HG03175 (cell line): ENCODE results near the gene RALGPS1.
"Not testable (repeated sequence)": the region's sequence is repeated elsewhere in the genome, so short reads cannot be mapped to it uniquely, and the experiment has no call there.

Experiments used
- ATAC-seq: cut with Tn5 transposase; IDR thresholded peaks from one replicate; pipeline ENCODE4 v1.9.1; 2021; ENCODE audit warnings: mild to moderate bottlenecking, moderate library complexity; ENCODE audit not compliant: unreplicated experiment

RALGPS1 gene

DNA sequence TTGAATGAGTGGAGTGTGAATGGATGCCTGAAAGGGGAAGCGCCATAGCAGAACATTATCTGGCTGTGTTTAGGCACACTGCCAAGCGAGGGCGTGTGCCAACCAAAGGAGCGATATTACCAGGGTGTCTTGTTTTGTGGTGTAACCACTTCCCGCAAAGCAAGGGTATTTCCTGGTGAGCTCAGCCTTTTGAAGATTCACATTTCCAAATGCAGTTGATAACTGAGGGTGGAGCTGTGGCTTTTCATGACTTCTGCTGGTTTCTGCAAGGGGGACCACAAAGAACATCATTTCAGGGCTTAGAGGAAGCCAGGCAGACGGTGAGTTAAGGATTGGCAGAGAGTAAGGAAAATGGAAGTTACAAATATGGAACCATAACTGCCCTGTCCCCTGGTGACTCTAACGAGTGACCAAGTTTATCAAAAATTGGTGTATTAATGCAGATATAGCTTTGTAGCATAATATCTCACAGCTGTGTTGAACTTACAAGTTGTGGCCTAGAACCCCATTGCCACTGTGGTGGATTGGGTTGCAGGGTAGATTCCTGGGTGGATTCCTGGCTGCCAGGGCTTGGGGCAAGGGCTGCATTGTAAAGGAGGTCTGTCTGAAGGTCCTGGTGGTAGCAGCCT, 71.4 kb downstream of the RALGPS1 start:
- ATAC-seq = no peak

GRCh38 chr9:126986506-126986951, 71.9 kb downstream of the RALGPS1 start:
- no peak for ATAC-seq

DNA sequence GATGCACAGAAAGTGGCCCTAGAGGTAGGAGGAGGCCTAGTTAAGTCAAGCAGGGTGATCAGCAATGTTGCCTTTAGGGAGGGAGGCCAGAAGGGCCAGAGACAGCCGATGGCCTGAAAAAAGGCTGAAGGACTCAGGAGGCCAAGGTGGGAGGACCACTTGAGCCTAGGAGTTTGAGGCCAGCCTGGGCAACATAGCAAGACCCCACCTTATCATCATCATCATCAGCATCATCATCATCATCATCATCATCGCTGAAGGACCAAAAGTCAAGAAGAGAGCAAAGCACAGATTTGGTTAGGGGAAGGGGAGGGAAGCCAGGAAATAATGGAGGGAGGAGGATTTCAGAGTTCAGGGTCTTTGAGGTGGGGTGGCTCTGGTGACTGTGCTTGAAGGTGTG, 74.3 kb downstream of the RALGPS1 start:
- no peak for ATAC-seq

GRCh38 chr9:126989847-126990842, 75.6 kb downstream of the RALGPS1 start:
- no peak for ATAC-seq

DNA sequence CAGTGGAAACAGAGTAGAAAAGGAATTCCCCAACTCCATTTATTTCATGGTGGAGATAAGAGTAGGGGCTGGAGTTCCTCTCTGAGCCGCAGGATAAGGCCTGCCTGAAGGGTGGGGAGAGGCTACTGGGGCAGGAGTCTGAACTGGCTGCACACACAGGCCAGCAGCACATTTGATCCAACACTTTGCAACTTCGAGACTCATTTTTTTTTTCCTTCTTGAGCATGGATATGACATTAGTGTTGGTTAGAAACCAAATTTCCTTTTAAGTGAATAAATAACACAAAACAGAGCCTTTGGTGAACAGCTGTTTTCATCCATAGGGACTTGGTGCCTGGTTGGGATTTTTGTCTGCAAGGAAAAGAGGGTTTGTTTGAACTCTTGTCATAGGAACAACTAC, 76.6 kb downstream of the RALGPS1 start:
- ATAC-seq = no peak

DNA sequence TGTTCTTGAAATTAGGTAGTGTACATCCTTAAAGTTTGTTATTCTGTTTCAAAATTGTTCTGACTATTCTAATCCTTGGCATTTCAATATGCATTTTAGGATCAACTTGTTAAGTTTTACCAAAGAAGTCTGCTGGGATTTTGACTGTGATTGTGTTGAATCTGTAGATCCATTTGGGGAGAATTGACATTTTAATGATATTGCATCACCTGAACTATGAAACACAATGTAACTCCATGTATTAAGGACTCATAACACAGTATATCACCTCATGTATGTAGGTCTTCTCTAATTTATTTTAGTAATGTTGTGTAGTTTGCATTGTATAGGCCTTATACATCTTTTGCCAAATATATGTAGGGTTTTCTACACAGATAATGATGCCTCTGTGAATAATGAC, 77.8 kb downstream of the RALGPS1 start:
- no peak for ATAC-seq

GRCh38 chr9:126999315-127000068, 84.9 kb downstream of the RALGPS1 start:
- ATAC-seq = no peak

DNA sequence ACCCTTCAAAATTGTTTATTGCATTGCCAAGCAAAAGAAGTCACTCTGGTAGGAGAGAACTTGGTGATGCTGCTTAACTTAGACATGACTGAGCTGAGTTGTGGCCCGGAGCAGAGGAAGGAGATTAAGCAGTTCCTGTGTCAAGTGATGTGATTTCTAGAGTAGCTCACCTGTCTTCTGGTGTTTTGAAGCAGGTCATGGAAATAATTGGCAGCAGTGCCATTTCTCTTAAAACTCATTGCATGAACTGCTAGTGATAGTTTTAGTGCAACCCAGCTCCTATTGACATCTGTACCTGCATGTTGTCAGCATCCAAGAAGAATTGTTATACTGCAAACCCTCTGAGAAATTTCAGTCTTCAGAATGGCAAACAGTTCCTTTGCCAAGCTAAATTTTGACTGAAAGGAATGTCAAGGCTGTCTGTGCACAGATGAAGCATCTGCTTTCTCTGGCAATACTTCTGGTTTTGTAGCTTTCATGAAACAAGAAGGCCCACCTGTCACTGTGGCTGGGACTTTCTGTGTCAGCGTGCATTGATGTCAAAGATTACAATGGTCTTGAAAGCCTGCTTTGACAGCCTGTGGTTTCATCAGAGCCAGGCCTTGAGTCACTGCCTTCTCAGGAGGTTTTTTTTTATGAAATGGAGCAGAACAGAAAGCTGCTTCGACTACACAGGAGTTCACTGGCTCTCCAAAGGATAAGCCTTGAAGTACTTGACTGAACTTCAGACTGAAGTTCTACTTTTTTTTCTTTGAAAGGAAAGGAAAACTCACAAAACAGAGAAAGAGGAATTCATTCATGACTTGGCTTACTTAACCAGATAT, 90.6 kb downstream of the RALGPS1 start:
- peak; percentile 91 for ATAC-seq

DNA sequence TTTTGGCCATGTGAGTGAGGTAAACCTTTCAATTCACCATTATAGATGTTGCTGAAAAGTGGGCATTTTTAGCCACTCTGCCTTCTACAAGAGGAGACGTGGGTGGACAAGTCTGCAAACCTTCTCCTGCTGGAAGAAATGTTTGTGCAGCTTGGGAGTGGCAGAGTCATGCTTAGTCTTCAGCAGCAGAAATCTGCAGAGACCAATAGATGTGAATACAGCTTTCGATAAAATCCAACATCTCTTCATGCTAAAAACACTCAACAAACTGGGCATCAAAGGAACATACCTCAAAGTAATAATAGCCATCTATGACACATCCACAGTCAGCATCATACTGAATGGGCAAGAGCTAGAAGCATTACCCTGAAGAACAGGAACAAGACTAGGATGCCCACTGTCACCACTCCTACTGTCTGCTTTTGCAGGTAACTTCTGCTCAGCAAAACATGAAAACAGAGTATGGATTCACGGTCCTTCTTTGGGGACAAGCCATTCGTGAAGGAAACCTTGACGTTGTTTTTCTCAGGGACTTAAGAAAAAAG, 91.3 kb downstream of the RALGPS1 start:
- ATAC-seq = no peak

DNA sequence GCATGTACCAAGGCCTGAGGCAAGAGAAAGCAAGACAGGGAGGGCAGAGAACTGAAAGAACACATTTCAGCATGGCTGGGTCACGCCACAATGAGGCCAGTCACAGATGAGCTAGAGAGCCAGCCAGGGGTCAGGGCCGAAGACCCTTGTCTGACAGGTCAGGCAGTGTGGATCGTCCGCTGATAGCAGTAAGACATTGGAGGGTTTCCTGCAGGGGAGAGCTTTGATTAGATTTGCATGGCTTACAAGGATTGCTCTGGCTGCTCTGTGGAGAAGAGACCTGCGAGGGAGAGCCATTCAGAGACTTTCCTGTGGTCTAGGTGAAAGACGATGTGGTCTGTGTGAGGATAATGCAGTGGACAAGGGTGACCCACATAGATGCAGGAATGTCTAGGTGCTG, 93.1 kb downstream of the RALGPS1 start:
- ATAC-seq = no peak

DNA sequence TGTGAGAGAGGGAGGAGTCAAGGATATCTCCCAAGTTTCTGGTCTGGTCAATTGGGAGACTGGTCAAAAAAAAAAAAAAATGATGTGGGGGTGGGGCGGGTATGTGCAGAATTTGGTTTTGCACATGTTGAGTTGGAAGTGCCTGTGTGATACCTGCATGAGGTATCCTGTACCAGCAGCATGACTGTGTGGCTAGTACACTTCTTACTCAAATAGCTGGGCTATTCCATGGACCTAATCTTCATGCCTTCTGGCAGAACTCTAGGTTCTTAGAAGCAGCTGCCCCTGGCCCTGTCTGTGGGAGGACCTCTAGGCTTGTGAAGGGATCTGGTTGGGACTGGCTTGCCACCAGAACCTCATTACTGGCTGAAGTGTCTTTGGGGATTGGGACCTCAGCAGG, 93.5 kb downstream of the RALGPS1 start:
- no peak for ATAC-seq

DNA sequence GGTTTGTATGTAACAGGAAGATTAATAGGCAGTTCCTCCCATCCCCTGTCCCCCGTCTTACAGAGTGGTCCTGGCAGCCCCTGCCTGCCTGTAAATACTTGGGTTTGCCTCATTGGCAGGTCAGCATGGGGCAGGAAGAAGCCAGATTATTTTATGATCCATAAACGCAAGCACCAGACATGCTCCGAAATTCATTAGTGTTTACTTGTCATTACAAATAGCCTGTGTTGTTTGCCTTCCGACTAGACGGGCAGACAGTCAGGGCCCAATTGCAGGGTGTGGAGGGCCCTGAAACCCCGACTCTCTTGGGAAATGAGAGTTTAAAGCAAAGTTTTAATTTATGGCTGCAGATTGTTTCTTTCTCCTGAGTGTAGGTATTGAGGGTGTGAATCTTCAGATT, 97.2 kb downstream of the RALGPS1 start:
- no peak for ATAC-seq

- ATAC-seq = no peak
Observed at GRCh38 chr9:127012250-127012649, 97.7 kb downstream of the RALGPS1 start.

DNA sequence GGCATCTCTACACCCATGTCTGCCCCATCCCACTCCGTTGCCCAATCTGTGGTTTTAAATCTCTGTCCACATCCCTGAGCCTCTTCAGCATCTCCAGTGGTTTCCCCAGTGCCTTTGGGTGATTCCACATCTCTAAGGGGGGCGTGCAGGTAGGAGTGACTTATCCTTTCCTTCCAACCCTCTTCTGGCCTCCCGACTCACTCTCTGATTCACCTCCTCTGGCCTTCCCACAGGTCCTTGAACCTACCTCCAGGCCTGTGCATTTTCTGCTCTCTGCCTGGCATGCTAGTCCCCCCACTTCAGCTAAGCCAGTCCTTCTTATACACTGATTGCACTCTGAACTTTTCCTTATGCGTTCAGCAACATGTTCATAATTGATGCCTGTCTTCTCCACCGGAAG, 99.0 kb downstream of the RALGPS1 start:
- ATAC-seq = no peak

GRCh38 chr9:127014216-127014909, 99.8 kb downstream of the RALGPS1 start:
- ATAC-seq = no peak

GRCh38 chr9:127014910-127015540, 100.4 kb downstream of the RALGPS1 start:
- no peak for ATAC-seq

GRCh38 chr9:127015921-127016512, 101.4 kb downstream of the RALGPS1 start:
- ATAC-seq = no peak

DNA sequence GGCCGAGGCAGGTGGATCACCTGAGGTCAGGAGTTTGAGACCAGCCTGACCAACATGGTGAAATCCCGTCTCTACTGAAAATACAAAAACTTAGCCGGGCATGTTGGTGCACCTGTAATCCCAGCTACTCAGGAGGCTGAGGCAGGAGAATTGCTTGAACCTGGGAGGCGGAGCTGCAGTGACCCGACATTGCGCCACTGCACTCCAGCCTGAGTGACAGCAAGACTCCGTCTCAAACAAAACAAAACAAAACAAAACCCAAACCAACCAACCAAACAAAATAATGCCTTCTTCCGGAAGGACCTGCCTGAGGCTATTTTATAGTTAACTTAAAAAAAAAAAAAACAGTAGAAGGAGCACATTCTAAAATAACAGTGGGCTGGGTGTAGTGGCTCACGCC, 103.4 kb downstream of the RALGPS1 start:
- ATAC-seq = not testable (repeated sequence)

DNA sequence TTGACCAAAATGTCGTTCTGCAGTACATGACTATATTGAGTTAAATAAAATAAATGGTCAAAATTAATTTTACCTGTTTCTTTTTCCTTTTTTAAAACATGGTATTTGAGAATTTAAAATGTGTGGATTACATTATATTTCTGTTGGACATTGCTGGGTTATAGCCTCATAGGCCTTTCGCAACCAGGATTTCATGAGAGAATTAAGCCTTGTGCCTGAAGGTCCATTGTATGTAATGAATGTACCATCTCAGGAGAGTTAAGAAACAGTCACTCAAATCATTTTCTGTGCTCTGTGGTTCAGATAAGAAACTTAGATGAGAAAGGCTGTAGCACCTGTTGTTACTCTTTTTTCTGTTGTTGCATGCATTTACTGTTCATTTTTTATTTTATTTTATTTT, 104.4 kb downstream of the RALGPS1 start:
- no peak for ATAC-seq
